Measurements from ENCODE around the gene DGCR6L.
"Not testable (repeated sequence)": the region's sequence is repeated elsewhere in the genome, so short reads cannot be mapped to it uniquely, and the experiment has no call there.

DGCR6L gene

DNA sequence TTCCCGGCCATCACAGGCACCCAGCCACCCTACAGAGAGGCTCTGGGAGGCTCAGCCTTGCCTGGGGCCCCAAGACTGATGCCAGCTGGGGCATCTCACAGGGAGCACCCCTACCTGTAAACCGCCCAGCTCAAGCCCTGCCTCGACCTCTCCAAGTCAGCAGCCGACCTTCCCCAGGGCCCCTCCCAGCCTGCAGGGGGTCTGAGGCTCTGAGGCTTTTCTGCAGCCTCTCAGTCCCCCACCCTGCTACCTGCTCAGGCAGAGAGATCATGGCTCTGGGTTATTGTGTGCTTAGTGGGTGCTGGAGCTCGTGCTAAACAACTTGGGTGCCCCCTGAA is 28.6 kb downstream of the DGCR6L start:
- DNase-seq: no peak

GRCh38 chr22:20290578-20291248 is 29.1 kb downstream of the DGCR6L start:
- DNase-seq: no peak

DNA sequence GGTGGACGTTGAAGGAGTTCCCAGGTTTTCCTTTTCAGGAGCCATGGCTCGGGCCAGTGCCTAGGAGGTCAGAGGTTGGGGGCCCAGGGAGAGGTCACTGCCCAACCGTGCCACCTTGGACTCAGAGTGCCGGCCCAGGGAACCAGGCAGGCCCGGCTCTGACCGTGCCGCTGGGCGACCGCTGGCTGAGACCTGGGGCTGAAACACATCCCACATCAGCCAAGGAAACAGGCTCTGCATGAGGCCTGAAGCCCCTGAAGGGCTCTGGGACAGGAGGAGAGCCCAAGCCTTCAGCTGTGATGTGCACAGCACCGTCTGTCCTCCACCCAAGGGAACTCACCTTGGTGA is 29.8 kb downstream of the DGCR6L start:
- no peak for DNase-seq

DNA sequence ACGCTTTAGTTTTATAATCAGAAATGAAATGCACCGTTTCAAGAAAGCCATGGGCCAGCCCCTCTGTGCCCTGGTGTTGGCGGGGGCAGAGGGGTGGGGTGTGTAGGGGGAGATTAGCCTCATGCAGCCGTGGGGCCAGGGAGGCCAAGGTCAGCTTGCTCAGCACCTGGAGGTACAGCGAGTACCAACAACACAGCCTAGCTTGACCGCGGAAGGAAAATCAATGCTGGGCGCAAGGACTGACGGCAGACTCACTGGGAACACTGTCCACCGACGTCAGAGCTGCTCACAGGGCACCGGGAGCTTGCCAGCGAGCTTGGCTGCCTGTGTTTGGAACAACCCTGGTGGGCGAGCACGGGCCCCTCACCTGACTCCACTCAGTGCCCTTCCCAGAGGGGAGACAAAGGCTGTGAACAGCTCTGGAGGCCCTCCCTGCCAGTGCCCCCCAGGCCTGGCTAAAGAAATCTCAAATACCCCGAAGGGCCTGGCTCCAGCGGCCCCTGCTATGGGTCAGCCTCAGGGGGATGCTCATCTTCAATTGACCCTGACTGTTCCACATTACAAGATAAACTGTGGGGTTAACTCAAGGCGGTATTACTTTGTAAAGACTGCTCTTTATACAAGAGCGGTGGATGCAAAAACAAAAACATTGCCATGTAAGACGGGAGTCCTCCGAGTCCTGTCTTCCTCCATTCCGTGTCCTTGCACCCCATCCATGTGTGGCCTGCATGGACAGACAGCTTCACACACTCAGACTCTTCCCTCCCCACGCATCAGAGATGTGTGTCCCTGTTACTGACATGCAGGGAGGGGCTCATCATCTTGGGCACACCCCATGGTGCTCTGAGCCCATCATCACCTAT is 30.4 kb downstream of the DGCR6L start:
- not testable (repeated sequence) for DNase-seq

DNA sequence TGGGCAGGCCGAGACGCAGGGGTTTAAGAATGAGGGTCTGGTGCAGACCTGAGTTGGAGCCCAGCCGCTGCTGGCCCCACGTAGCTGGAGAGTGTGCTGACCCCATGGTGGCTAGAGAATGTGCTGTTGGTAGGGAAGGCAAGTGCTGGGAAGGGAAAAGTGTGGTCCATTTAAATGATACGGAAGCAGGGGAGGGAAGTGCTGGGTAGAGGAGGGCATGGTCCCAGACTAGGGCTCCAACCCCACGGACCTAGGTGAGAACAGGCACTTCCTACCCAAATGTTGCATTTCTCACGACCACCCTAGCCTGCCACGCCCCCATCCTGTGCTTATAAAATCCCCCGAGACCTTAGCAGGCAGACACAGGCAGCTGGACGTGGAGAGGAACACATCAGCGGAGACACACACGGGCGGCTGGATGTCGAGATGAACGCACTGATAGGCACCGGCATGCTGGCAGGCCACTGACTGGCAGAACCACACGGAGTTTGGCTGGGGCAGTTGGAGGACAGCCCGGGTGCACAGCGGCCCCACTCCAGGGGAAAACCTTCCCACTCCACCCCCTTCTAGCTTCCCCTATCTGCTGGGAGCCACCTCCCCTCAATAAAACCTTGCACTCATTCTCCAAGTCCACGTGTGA is 33.0 kb downstream of the DGCR6L start:
- DNase-seq: not testable (repeated sequence)

GRCh38 chr22:20286312-20286660 is 33.6 kb downstream of the DGCR6L start:
- DNase-seq: not testable (repeated sequence)

GRCh38 chr22:20285473-20286311 is 34.2 kb downstream of the DGCR6L start:
- DNase-seq: peak; percentile 64

- no peak for DNase-seq
Observed at GRCh38 chr22:20284471-20285086, 35.3 kb downstream of the DGCR6L start.

DNA sequence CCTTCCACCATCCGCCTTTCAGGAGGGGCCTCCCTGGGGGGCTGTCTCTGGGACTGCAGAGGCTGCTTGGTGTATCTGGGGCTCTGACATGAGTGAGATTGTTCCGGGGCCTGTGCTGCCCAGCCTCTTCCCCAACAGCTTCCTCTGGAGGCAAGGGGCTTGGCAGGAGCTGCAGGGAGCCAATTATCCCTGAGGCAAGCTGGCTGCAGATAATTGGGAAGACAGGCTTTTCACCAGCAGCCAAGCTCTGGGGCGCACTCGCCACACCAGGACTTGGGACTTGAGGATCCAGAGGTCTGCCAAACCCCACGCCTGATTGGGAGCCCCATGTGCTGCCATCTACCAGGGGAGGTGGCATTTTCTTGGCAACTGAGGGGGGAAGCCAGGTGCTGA is 36.2 kb downstream of the DGCR6L start:
- no peak for DNase-seq

- DNase-seq: no peak
Observed at GRCh38 chr22:20282901-20283673, 36.8 kb downstream of the DGCR6L start.

- DNase-seq: no peak
Observed at GRCh38 chr22:20281891-20282290, 38.0 kb downstream of the DGCR6L start.

- DNase-seq: not testable (repeated sequence)
Observed at GRCh38 chr22:20281473-20281872, 38.4 kb downstream of the DGCR6L start.

DNA sequence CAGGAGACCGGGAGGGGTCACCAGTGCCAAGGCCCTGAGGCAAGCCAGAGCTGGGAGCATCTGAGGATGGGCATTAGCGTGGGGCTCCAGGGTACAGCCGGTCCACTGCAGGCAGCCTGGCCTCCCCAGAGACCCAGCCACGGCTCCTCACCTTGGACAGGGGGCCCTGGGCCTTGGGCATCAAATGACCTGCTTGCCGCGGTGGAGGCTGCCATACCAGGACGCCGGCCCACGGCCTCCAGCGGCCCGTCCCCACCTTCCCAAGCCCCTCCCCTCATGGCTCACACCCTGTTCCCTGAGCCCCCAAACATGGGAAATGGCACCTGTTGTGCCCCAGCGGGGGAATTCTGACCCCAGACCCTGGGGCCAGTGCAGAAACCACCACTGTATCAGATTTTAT is 39.0 kb downstream of the DGCR6L start:
- DNase-seq: no peak

GRCh38 chr22:20280163-20280562 is 39.7 kb downstream of the DGCR6L start:
- not testable (repeated sequence) for DNase-seq

DNA sequence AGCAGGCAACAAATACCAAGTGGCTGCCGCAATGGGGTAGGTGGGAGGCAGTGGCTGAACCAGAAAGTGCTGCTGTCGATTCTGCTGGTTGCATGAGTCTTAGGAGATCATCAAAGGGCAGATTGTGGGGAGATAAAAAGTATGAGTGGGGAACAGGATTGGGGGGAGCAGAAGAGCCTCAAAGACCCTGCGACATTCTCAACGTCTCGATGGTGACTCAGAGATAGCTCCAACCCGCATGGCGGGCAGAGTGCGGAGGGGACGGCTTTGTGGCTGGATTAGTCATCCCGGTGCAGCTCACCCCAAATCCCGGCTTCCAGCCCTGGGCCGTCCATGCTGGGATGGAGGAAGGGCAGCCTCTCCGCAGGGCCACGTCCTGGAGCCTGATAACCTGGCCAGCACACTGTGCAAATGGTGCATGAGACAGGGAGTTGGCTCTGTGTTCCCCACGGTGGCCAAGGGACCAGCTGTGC is 40.2 kb downstream of the DGCR6L start:
- no peak for DNase-seq

DNA sequence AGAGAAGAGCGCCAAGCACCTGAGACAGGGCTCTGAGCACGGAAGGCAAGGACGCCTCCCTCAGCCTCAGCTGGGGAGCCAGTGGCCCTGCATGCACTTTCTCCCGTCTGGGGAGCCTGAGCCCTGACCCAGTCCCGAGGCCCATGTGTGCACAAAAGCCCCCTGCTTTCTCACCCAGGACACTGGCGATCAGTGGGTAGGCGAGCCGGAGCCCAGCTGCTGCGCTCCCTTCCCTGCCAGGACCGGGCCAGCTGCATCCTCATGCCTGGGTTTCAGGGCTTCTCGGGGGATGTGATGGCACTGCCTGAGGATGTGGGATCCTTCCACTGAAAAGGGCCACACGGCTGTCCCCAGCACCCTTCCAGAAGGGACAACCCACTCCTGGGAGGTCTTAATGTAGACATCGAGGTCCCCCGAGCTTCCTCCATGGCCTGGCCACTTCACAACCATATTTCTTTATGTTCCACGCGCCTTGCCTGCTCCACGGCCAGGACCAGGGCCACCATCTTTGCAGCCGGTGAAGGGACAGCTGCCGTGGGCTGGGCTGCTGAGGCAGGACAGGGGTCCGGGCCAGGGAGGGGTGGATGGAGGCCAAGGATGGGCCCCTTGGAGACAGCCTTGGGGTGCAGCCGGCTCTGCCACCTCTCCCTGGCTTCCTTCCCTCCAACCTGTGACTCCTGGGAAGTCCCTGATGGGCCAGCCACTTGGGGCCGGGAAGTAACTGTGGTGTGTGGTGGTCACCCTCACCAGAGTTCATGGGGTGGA is 41.0 kb downstream of the DGCR6L start:
- not testable (repeated sequence) for DNase-seq

GRCh38 chr22:20277936-20278635 is 41.8 kb downstream of the DGCR6L start:
- not testable (repeated sequence) for DNase-seq

GRCh38 chr22:20276468-20276867 is 43.4 kb downstream of the DGCR6L start:
- DNase-seq: no peak

DNA sequence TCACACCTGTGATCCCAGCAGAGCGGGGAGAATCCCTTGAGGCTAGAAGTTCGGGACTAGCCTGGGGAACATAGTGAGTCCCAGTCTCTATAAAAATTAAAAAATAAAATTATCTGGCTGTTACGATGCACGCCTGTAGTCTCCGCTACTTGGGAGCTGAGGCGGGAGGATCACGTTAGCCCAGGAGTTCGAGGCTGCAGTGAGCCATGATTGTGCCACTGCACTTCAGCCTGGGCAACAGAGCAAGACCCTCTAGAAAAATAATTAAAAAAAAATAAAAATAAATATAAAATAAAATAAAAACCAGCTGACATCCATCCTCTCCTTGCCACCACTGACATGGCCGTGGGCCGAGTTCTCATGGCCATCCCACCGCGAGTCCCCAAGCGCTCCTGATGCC is 44.0 kb downstream of the DGCR6L start:
- DNase-seq: no peak

DNA sequence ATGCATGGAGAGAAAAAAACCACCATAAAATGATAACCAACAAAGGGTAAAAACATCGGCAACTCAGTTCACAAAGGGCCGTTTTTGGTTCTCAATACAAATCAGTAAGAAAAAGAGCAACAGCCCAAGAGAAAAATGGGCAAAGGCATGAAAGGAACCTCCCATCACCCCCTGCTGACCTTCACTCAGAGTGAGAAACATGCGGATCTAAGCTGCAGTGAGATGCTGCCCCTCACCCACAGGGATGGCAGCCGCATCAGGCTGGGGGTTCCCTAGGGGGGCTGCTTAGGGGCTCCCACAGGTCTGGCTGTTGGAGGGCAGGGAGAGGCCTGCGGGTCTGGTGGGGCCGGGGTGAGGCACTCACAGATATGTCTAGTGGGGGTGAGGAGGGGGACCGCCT is 44.5 kb downstream of the DGCR6L start:
- DNase-seq: not testable (repeated sequence)

Data from effector CD8-positive, alpha-beta T cell (primary cell).